ENCODE results near the gene PORCN.

Gene PORCN

DNA sequence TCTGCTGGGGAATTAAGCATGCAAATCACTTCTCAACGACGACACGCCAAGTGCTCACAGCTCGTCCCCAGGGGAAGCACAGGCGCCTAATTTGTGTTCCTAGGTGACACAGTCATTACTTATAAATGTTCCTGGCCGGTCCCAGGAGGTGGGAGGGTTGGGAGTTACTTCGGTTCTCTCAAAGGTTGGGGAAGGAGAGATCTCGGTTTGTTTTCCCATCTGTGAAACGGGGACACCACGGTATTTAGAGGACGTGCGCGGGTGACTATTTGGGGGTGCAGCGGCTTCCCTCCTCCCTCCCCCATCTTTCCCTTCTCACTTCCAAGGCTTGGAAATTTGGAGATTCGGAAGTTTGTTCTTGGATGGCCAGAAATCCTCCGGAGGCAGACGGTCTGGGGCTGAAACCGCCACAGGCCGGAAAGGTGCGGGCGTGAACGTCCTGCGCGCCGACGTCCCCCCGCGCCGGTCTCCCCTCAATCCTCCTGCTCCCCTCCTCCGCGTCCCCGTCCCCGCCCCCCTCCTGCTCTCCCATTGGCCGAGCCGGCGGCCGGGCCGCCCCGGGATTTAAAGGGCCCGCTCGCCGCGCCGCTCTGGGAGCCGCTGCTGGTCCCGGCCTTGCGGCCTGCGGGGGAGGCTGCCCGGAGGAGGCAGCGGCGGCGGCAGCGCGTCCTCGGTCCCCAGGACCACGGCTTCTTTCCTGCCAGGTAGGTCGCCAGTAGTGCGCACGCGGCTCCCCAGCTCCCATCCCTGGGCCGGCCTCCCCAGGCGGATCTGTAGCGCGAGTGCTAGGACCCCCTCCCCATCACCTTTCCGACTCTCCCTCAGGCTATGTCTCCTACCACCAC, at the start of gene PORCN:
Gene PORCN (plus strand): TSS at position 593 of the 845 bp plus-strand sequence. CDS start 829 bp downstream, outside the sequence.
- no peaks in the 10 kb centered on the region for H3K27me3 Mint-ChIP-seq
- H3K27ac Mint-ChIP-seq, result peak within 1 kb of the TSS; percentile 92
- peaks cover 22% of the 10 kb centered on the region for H3K4me1 Mint-ChIP-seq
- peaks cover 3% of the 10 kb centered on the region for H3K36me3 Mint-ChIP-seq
- H3K4me3 Mint-ChIP-seq, result peak within 1 kb of the TSS; percentile 93
- H3K9me3 Mint-ChIP-seq, result no peaks in the 10 kb centered on the region

GRCh38 chrX:48459483-48459882, 49.3 kb upstream of the PORCN start:
- Mint-ChIP-seq H3K27ac (no peak overlapping the region), H3K9me3 (no peaks in the 10 kb centered on the region), H3K4me1 (peaks cover 14% of the 10 kb centered on the region), H3K27me3 (no peaks in the 10 kb centered on the region), H3K36me3 (peaks cover 18% of the 10 kb centered on the region), H3K4me3 (no peak overlapping the region)

DNA sequence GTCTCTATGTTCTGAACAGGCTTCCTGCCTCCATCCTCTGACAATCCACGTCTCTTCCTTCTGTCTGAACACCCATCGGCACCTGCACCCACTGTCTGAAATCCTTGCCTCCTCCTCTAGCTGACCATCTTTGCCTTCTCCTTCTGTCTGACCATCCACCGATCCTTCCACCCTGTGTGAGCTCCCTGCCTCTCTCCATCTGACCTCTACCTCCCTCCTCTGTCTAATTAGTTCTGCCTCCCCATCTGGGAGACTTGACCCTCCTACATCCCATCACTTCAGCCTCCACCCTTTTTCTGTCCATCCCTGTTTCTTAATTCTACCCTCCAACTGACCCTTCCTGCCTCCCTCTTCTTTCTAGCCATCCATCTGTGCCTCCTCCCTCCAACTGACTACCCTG, 48.8 kb upstream of the PORCN start:
- Mint-ChIP-seq H3K36me3 (peaks cover 19% of the 10 kb centered on the region), H3K9me3 (no peaks in the 10 kb centered on the region), H3K4me1 (peaks cover 16% of the 10 kb centered on the region), H3K27me3 (no peaks in the 10 kb centered on the region), H3K4me3 (no peak overlapping the region), H3K27ac (no peak overlapping the region)

DNA sequence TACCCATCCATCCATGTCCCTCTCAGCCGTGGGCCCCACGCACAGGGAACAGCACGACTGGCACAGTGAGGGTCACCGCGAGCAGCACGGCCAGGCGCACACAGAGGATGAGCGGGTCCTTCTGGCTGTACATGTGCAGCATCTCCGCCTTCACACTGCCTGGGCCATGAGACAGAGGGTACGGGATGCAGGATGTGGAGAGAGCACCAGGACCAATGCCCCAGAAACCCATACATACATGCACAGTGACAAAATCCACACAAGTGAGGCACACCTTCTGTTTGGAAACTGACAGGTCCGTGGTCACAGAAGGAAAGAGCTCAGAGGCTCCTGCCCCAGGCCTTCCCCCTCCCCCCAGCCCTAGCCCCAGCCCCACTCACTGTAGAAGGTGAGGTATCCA, 48.2 kb upstream of the PORCN start:
- H3K27ac Mint-ChIP-seq, result no peak overlapping the region

DNA sequence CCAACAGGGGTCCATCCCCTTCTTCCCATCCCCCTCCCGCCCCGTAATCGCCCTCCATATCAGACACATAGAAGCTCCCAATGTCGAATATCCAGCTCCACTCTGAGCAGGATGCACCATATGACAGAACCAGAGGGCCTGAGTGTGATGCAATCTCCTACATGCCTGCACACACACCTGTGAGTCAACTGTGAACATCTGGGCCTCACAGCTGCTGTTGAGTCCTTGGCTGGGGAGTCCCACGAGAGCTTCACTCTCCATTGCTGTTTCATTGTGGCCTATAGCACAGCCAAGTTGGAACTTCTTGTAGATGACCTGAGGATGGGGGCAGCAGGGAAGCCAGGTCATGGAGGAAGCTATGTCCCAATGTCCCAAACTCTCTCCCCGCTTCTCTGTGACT, 47.0 kb upstream of the PORCN start:
- Mint-ChIP-seq H3K9me3 (no peaks in the 10 kb centered on the region), H3K36me3 (peaks cover 30% of the 10 kb centered on the region), H3K4me3 (no peak overlapping the region), H3K4me1 (peaks cover 29% of the 10 kb centered on the region), H3K27ac (no peak overlapping the region), H3K27me3 (no peaks in the 10 kb centered on the region)

More for the DNA sequence above, 48.2 kb upstream of the PORCN start:
- Mint-ChIP-seq H3K4me1 (peaks cover 22% of the 10 kb centered on the region), H3K36me3 (peaks cover 24% of the 10 kb centered on the region), H3K27me3 (no peaks in the 10 kb centered on the region), H3K4me3 (no peak overlapping the region), H3K9me3 (no peaks in the 10 kb centered on the region)

GRCh38 chrX:48465336-48465933, 43.4 kb upstream of the PORCN start:
- Mint-ChIP-seq H3K4me1 (peaks cover 38% of the 10 kb centered on the region), H3K27ac (no peak overlapping the region), H3K4me3 (peak overlapping the region; percentile 73), H3K27me3 (no peaks in the 10 kb centered on the region), H3K36me3 (peaks cover 26% of the 10 kb centered on the region), H3K9me3 (no peaks in the 10 kb centered on the region)

- peaks cover 35% of the 10 kb centered on the region for H3K4me1 Mint-ChIP-seq
- no peak overlapping the region for H3K27ac Mint-ChIP-seq
- H3K9me3 Mint-ChIP-seq, result no peaks in the 10 kb centered on the region
- peaks cover 24% of the 10 kb centered on the region for H3K36me3 Mint-ChIP-seq
- H3K4me3 Mint-ChIP-seq, result peak overlapping the region; percentile 95
- no peaks in the 10 kb centered on the region for H3K27me3 Mint-ChIP-seq
These were observed 42.1 kb upstream of the PORCN start for GRCh38 chrX:48466696-48467095.

DNA sequence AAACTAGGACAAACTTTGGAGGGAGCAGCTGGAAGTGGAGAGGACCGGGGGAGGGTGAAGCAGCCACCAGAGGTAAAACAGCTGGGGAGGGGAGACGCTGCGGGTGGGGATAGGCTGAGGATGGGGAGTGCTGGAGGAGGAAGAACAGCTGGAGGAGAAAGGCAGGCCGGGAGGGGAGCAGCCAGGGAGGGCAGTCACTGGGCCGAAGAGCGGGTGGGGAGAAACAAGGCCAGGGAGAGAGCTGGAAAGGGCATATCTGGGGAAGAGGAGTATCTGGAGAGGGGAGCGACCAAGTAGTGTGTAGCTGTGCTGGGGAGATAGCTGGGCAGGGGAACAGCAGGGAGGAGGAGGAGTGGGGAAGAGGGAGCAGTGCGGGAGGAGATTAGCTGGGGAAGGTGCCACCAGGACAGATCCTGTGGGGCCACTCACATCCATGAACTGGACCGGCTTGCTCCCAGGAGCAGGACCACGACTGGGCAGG, 41.5 kb upstream of the PORCN start:
- Mint-ChIP-seq H3K9me3 (no peaks in the 10 kb centered on the region), H3K4me3 (peak overlapping the region; percentile 95), H3K27ac (no peak overlapping the region), H3K27me3 (no peaks in the 10 kb centered on the region), H3K36me3 (peaks cover 24% of the 10 kb centered on the region), H3K4me1 (peaks cover 35% of the 10 kb centered on the region)

DNA sequence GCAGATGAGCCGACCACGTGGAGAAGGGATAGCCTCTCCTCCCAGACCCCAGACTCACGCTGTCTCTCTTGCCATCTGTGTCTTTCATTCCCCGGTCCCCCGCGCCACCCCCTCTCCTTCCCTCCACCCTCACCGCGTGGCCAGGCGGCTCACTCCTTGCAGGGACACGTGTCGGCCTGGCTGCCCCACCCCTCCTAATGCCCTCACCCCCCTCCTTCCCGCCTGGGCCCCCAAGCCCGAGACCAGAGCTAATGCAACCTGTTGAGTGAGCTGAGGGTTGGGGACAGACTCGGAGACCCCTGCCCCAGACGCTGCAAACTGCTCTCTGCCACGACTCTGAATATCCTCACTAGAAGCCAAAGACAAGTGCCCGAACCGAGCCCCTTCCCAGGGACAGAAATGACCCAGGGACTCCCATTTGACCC, 40.5 kb upstream of the PORCN start:
- Mint-ChIP-seq H3K9me3 (no peaks in the 10 kb centered on the region), H3K27ac (peak overlapping the region; percentile 93), H3K4me1 (peaks cover 35% of the 10 kb centered on the region), H3K36me3 (peaks cover 20% of the 10 kb centered on the region), H3K4me3 (peak overlapping the region; percentile 95), H3K27me3 (no peaks in the 10 kb centered on the region)

DNA sequence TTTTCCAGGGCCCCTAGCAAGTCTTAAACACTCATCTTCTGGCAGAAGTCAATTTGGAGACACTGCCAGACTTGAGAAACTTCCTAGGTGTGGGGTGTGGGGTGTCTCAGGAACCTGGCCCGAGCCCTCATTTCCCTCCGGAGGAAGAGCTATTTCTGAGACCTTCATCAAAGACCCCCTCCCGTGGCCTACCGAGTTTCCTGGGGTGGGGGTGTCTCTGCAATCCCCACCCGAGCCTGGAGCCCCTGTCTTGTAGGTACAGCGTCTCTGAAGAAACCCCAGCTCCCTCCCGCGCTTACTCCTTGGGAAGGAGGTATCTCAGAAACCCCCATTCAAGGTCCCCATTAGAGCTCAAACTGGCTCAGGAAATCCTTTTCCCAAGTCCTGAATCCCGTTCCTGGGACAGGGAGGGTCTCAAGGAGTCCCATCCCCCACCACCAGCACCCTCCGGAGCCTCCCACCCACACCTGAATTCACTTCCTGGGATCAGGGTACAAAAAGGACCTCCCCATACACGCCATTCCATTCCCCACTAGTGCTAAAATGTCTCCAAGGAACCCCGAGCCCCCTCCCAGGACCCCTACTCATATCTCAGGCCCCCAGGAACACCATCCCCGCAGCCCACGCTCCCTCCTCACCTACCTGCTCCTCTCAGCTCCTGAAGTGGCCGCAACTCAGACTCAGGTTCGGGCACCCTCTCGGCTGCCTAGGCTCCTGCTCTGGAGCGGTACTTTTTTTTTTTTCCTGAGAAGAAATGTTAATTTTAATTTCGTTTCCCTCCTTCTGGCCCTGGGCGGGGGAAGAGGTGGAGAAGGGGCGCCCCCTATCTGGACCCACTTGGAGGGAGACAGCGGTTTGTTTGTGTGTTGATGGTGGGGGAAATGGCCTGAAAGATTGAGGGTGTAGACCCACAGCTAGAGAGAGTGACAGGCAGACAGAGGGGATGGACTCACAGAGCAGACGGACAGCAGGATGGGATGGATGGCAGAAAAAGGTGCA, 39.8 kb upstream of the PORCN start:
- H3K4me1 Mint-ChIP-seq, result peaks cover 32% of the 10 kb centered on the region
- H3K27ac Mint-ChIP-seq, result peak overlapping the region; percentile 93
- no peaks in the 10 kb centered on the region for H3K9me3 Mint-ChIP-seq
- H3K4me3 Mint-ChIP-seq, result peak overlapping the region; percentile 95
- H3K27me3 Mint-ChIP-seq, result no peaks in the 10 kb centered on the region
- H3K36me3 Mint-ChIP-seq, result peaks cover 18% of the 10 kb centered on the region

DNA sequence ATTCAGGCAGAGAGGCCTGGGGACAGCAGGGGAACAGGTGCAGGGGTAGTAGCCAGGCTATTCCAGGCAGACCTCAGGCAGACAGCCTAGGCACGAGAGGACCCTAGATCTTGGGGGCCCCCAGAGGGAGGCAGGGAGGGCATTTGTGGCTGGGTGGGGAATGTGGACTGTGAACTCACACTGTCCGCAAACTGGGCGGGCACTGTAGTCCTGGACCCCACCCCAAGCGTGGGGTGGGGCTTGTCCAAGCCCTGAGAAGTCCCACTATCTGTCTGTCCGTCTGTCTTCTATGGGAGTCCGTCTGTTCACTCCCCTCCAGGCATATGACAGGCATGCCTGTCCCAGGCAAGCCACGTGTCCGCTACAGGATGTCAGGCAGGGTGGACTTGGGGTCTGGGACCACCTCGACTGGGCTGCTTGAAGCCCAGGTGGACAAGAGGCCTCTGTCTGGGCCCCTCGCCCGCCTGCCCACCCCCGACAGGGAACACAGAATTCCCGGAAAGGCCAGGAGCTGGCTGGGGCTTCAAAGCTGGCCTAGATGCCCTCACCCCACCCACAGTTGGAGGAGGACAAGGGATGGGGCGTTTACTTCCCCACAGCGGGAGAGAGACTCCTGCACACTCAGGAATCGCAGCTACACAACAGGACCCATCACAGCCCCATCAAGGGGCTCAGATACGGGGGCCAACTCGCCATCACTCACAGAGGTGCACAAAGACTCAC, 38.5 kb upstream of the PORCN start, which contains the start of gene SLC38A5:
Gene SLC38A5 (minus strand): TSS at position 151 of the 723 bp plus-strand sequence. CDS start 2,336 bp downstream, outside the sequence.
- Mint-ChIP-seq H3K27ac (peak within 1 kb of the TSS; percentile 93), H3K27me3 (no peaks in the 10 kb centered on the region), H3K9me3 (no peaks in the 10 kb centered on the region), H3K4me3 (peak within 1 kb of the TSS; percentile 95), H3K4me1 (peaks cover 27% of the 10 kb centered on the region), H3K36me3 (peaks cover 13% of the 10 kb centered on the region)

- Mint-ChIP-seq H3K36me3 (peaks cover 9% of the 10 kb centered on the region), H3K4me3 (no peak overlapping the region), H3K4me1 (peaks cover 22% of the 10 kb centered on the region), H3K27ac (no peak overlapping the region), H3K9me3 (no peaks in the 10 kb centered on the region), H3K27me3 (no peaks in the 10 kb centered on the region)
These were observed 38.0 kb upstream of the PORCN start for GRCh38 chrX:48470833-48471118.

DNA sequence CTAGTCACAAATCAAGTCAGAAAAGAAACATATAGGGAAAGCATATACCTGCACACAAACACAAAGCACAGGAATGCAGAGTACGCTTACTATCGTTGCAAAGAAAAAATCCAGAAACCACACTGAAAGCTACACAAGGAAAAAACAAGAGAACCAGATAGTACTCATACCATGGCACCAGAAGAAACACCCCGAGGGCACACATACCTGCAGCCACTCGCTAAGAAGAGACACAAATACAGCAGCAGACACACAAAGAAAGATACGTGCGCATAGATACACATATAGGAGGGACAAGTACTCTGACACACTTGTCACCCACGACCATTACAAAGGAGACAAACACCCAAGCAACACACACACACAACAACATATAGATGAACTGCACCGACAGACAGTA, 37.3 kb upstream of the PORCN start:
- Mint-ChIP-seq H3K27ac (peak overlapping the region; percentile 61), H3K9me3 (no peaks in the 10 kb centered on the region), H3K27me3 (no peaks in the 10 kb centered on the region), H3K4me3 (no peak overlapping the region), H3K4me1 (peaks cover 20% of the 10 kb centered on the region), H3K36me3 (peaks cover 7% of the 10 kb centered on the region)

- Mint-ChIP-seq H3K9me3 (no peaks in the 10 kb centered on the region), H3K27ac (no peak overlapping the region), H3K4me3 (no peak overlapping the region), H3K4me1 (peaks cover 19% of the 10 kb centered on the region), H3K27me3 (no peaks in the 10 kb centered on the region), H3K36me3 (peaks cover 4% of the 10 kb centered on the region)
These were observed 36.6 kb upstream of the PORCN start for GRCh38 chrX:48472225-48472624.

Data from activated naive CD4-positive, alpha-beta T cell treated with anti-CD3 and anti-CD28 coated beads, Interleukin-2, amount 50 U/mL, for 24 hours (primary cell).